Loucy (cell line): ENCODE measurements around the gene EIF4G3.

Source experiments
- H2AFZ ChIP-seq: fragments of 200-600 bp; sonication (generic); 2 replicates; pipeline ENCODE4 v1.6.0; 2016; ENCODE audit warnings: antibody characterized with exemption, mild to moderate bottlenecking, low read length, moderate library complexity
- H3F3A ChIP-seq: fragments of 200-600 bp; 2 replicates; pipeline ENCODE4 v1.6.0; 2016; ENCODE audit warnings: antibody characterized with exemption, low read depth, mild to moderate bottlenecking
- H3K27me3 ChIP-seq: fragments of 200-600 bp; sonication (generic); 2 replicates; pipeline ENCODE4 v1.6.1; 2014; ENCODE audit warnings: low read length, mild to moderate bottlenecking; ENCODE audit not compliant: insufficient read depth, poor library complexity, severe bottlenecking
- H3K36me3 ChIP-seq: fragments of 200-600 bp; sonication (generic); 2 replicates; pipeline ENCODE4 v1.6.1; 2016; ENCODE audit warnings: low read length; ENCODE audit not compliant: insufficient read depth
- H3K4me1 ChIP-seq: fragments of 200-600 bp; sonication (generic); 2 replicates; pipeline ENCODE4 v1.5.1; 2014; ENCODE audit warnings: low read length, mild to moderate bottlenecking; ENCODE audit not compliant: insufficient read depth, poor library complexity, severe bottlenecking
- H3K4me2 ChIP-seq: fragments of 200-600 bp; sonication (generic); 2 replicates; pipeline ENCODE4 v1.6.0; 2014; ENCODE audit warnings: antibody characterized with exemption, low read length, low read depth, mild to moderate bottlenecking; ENCODE audit not compliant: poor library complexity, severe bottlenecking
- H3K4me3 ChIP-seq: fragments of 200-600 bp; sonication (generic); 2 replicates; pipeline ENCODE4 v1.5.1; 2014; ENCODE audit warnings: low read length, mild to moderate bottlenecking, mixed read lengths; ENCODE audit not compliant: poor library complexity, severe bottlenecking
- H3K79me2 ChIP-seq: fragments of 200-600 bp; sonication (generic); 2 replicates; pipeline ENCODE4 v1.6.1; 2014; ENCODE audit warnings: low read length; ENCODE audit not compliant: insufficient read depth
- H3K9ac ChIP-seq: fragments of 200-600 bp; sonication (generic); 2 replicates; pipeline ENCODE4 v1.6.0; 2014; ENCODE audit warnings: mild to moderate bottlenecking, low read depth, low read length, moderate library complexity; ENCODE audit not compliant: poor library complexity, severe bottlenecking
- H3K9me2 ChIP-seq: fragments of 200-600 bp; sonication (generic); replicated peaks from 2 replicates; pipeline ENCODE4 v1.6.1; 2016; ENCODE audit warnings: low read depth, low read length, mixed read lengths
- H3K9me3 ChIP-seq: fragments of 200-600 bp; sonication (generic); 2 replicates; pipeline ENCODE4 v1.6.1; 2014; ENCODE audit warnings: mild to moderate bottlenecking, antibody characterized with exemption, low read length, low read depth; ENCODE audit not compliant: insufficient read depth
- H4K20me1 ChIP-seq: fragments of 200-600 bp; sonication (generic); 2 replicates; pipeline ENCODE4 v1.6.0; 2014; ENCODE audit warnings: antibody characterized with exemption, low read length, mild to moderate bottlenecking; ENCODE audit not compliant: insufficient read depth, poor library complexity, severe bottlenecking
- EZH2phosphoT487 ChIP-seq: fragments of 200-600 bp; IDR thresholded peaks from 2 replicates; pipeline ENCODE4 v1.6.1; 2018; ENCODE audit warnings: antibody characterized with exemption, mild to moderate bottlenecking, moderate library complexity, borderline replicate concordance
- TF ChIP-seq, protein P1 (sequence below): fragments of 200-600 bp; sonication (generic); conservative IDR thresholded peaks from 2 replicates; pipeline ENCODE4 v1.5.1; 2014; ENCODE audit warnings: mild to moderate bottlenecking, antibody characterized with exemption, low read length

The EIF4G3 gene

DNA sequence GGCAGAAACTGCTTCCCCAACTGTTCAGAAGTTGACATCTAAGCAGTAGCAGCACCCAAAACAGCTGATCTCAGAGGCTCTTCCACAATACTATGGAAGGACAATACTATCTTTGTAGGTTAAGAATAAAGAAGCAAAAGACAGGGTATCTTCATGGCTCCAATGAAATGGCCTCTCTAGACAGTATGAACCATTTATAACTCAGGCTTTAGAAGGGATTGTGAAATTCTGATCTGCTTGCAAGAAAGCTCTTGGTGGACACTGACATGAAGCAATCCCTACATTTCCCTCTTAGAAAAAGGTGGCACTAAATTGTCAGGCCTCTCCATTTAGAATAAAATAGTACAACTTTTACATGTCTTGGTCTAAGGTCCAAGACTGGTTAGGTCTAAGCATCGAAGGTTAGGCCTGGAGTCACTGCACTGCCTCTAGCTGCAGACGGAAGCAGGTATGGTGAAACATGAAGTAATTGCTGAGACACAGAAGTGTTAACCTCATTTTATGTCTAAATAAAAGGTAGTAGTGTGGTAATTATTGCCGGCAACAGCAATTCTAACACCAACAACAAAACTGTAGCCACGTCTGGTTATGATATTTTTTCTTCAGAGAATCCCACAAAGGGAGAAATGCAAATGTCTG lies 339.0 kb downstream of the EIF4G3 start:
- Histone ChIP-seq H3K79me2 (no peaks in the 10 kb centered on the region), H3K9me3 (no peaks in the 10 kb centered on the region), H3K4me1 (no peaks in the 10 kb centered on the region), H3F3A (no peaks in the 10 kb centered on the region), H2AFZ (no peak overlapping the region), H3K36me3 (no peaks in the 10 kb centered on the region), H3K4me2 (no peak overlapping the region), H3K9me2 (no peaks in the 10 kb centered on the region), H3K4me3 (no peak overlapping the region), H4K20me1 (no peaks in the 10 kb centered on the region), H3K9ac (no peak overlapping the region), H3K27me3 (no peaks in the 10 kb centered on the region)
- TF ChIP-seq EZH2phosphoT487: no peak
- TF ChIP-seq, protein P1, sequence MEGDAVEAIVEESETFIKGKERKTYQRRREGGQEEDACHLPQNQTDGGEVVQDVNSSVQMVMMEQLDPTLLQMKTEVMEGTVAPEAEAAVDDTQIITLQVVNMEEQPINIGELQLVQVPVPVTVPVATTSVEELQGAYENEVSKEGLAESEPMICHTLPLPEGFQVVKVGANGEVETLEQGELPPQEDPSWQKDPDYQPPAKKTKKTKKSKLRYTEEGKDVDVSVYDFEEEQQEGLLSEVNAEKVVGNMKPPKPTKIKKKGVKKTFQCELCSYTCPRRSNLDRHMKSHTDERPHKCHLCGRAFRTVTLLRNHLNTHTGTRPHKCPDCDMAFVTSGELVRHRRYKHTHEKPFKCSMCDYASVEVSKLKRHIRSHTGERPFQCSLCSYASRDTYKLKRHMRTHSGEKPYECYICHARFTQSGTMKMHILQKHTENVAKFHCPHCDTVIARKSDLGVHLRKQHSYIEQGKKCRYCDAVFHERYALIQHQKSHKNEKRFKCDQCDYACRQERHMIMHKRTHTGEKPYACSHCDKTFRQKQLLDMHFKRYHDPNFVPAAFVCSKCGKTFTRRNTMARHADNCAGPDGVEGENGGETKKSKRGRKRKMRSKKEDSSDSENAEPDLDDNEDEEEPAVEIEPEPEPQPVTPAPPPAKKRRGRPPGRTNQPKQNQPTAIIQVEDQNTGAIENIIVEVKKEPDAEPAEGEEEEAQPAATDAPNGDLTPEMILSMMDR: no peak

DNA sequence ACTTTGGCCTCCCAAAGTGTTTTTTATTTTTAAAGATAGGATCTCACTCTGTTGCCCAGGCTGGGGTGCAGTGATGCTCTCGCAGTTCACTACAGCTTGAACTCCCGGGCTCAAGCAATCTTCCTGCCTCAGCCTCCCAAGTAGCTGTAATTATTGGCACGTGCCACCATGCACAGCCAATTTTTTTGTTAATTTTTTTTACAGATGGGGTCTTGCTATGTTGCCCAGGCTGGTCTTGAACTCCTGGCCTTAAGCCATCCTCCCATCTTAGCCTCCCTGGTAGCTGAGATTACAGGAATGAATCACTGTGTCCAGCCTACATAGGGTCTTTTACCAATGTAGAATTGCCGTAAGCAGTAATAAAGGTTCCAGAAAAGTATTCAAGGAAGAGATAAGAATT lies 340.5 kb downstream of the EIF4G3 start:
- no peaks in the 10 kb centered on the region for H3K27me3 ChIP-seq
- TF ChIP-seq, protein P1: no peak
- no peak for TF ChIP-seq EZH2phosphoT487

DNA sequence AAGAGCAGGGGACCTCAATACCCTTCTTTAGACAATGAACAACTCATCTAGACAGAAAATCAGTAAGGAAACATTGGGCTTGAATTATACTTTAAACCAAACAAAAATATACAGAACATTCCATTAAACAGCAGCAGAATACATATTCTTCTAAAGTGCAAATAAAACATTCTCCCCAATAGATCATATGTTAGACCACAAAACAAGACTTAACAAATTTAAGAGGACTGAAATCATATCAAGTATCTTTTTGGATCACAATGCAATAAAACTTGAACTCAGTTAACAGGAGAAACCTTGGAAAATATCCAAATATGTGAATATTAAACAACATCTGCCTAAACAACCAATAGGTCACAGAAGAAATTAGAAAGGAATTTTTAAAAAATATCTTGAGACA lies 341.9 kb downstream of the EIF4G3 start:
- no peaks in the 10 kb centered on the region for H4K20me1 ChIP-seq
- no peak overlapping the region for H3K4me3 ChIP-seq
- H3F3A ChIP-seq: no peaks in the 10 kb centered on the region
- no peaks in the 10 kb centered on the region for H3K36me3 ChIP-seq
- no peak for TF ChIP-seq EZH2phosphoT487
- TF ChIP-seq, protein P1: no peak
- H3K27me3 ChIP-seq: no peaks in the 10 kb centered on the region
- no peaks in the 10 kb centered on the region for H3K9me2 ChIP-seq
- H3K79me2 ChIP-seq: no peaks in the 10 kb centered on the region
- peaks cover 11% of the 10 kb centered on the region for H3K4me1 ChIP-seq
- no peak overlapping the region for H2AFZ ChIP-seq
- no peak overlapping the region for H3K9ac ChIP-seq
- H3K9me3 ChIP-seq: no peaks in the 10 kb centered on the region
- no peak overlapping the region for H3K4me2 ChIP-seq

More for the DNA sequence above, 340.5 kb downstream of the EIF4G3 start:
- H3K79me2 ChIP-seq: no peaks in the 10 kb centered on the region
- no peaks in the 10 kb centered on the region for H3K36me3 ChIP-seq
- no peaks in the 10 kb centered on the region for H3K4me1 ChIP-seq
- no peaks in the 10 kb centered on the region for H3K9me3 ChIP-seq
- H3K9me2 ChIP-seq: no peaks in the 10 kb centered on the region
- H3F3A ChIP-seq: no peaks in the 10 kb centered on the region
- no peak overlapping the region for H3K9ac ChIP-seq
- H3K4me2 ChIP-seq: no peak overlapping the region
- no peak overlapping the region for H3K4me3 ChIP-seq
- H2AFZ ChIP-seq: no peak overlapping the region
- no peaks in the 10 kb centered on the region for H4K20me1 ChIP-seq
